GM19467 (cell line): ENCODE measurements around the gene ELAVL1.

Experiments
- ATAC-seq: cut with Tn5 transposase; IDR thresholded peaks from one replicate; pipeline ENCODE4 v1.9.1; 2021; ENCODE audit warnings: mild to moderate bottlenecking, moderate library complexity; ENCODE audit not compliant: unreplicated experiment

Gene ELAVL1

GRCh38 chr19:7914598-7915045 is 90.8 kb downstream of the ELAVL1 start, which contains the start of gene TGFBR3L:
Gene TGFBR3L (plus strand): TSS chr19:7914830.
- no peak for ATAC-seq

GRCh38 chr19:7914099-7914498 is 91.3 kb downstream of the ELAVL1 start:
- no peak for ATAC-seq

- no peak for ATAC-seq
Measured at GRCh38 chr19:7913652-7914051, 91.8 kb downstream of the ELAVL1 start.

- no peak for ATAC-seq
Measured at GRCh38 chr19:7912697-7913564, 92.5 kb downstream of the ELAVL1 start.

GRCh38 chr19:7912144-7912696 is 93.2 kb downstream of the ELAVL1 start:
- no peak for ATAC-seq

- ATAC-seq, result no peak
Measured at GRCh38 chr19:7911508-7912143, 93.8 kb downstream of the ELAVL1 start.

GRCh38 chr19:7910321-7911161 is 94.9 kb downstream of the ELAVL1 start:
- ATAC-seq, result no peak

GRCh38 chr19:7909471-7910067 is 95.9 kb downstream of the ELAVL1 start:
- no peak for ATAC-seq

- no peak for ATAC-seq
Measured at GRCh38 chr19:7908742-7909461, 96.5 kb downstream of the ELAVL1 start.
